Measurements from ENCODE around the gene GJD3. TPM values are rescaled to one million over a fixed set of nuclear protein-coding genes. Genes with fewer than 3 reads are reported as not detected.

GJD3 gene
- total RNA-seq, 4 donors from 2014 or later: 1.6 to 3.4 (median 1.7) TPM

GRCh38 chr17:40327244-40327729 lies 37.2 kb downstream of the GJD3 start:
- peak overlapping the region in 2 of 3 donors; percentile 93 to 96 for H3K27ac ChIP-seq
- no peaks in the 10 kb centered on the region for H3K27me3 ChIP-seq
- no peak overlapping the region for H3K4me3 ChIP-seq (replicated peaks in 1 of 3)
- WGBS, 2 donors: 81 to 89% methylated on average over 3 to 4 of the region's 4 CpGs
- no peaks in the 10 kb centered on the region for H3K36me3 ChIP-seq
- no peaks in the 10 kb centered on the region for H3K9me3 ChIP-seq
- intact Hi-C loops (cut with DNase I): no loop called here
- no peak for DNase-seq
- TF ChIP-seq POLR2A (IDR thresholded peaks at IDR 0.05): no peak
- TF ChIP-seq, protein P1, sequence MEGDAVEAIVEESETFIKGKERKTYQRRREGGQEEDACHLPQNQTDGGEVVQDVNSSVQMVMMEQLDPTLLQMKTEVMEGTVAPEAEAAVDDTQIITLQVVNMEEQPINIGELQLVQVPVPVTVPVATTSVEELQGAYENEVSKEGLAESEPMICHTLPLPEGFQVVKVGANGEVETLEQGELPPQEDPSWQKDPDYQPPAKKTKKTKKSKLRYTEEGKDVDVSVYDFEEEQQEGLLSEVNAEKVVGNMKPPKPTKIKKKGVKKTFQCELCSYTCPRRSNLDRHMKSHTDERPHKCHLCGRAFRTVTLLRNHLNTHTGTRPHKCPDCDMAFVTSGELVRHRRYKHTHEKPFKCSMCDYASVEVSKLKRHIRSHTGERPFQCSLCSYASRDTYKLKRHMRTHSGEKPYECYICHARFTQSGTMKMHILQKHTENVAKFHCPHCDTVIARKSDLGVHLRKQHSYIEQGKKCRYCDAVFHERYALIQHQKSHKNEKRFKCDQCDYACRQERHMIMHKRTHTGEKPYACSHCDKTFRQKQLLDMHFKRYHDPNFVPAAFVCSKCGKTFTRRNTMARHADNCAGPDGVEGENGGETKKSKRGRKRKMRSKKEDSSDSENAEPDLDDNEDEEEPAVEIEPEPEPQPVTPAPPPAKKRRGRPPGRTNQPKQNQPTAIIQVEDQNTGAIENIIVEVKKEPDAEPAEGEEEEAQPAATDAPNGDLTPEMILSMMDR (IDR thresholded peaks at IDR 0.05): no peak
- peaks cover 87 to 100% of the 10 kb centered on the region in 2 donors for H3K4me1 ChIP-seq

DNA sequence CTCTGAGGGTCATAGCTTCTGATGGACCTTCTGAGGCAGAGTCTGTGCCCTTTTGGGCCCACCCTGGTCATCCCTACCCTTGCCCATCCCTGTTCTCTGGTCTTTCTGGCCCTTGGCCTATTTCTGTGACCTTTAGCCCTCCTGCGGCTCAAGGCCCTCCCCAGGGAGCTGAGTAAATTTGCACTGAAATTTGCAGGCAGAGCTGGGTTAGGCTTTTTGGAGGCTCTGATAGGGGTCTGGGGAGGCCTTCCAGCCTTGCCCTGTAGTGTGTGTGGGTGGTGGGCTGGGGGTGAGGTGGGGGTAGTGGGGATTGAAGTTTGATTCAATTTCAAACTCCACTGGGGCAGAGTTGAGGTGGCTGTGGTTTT lies 37.7 kb downstream of the GJD3 start:
- Histone ChIP-seq H3K27ac (peak overlapping the region in 2 of 3 donors; percentile 93 to 96), H3K9me3 (no peaks in the 10 kb centered on the region), H3K4me1 (peaks cover 87 to 100% of the 10 kb centered on the region in 2 donors), H3K36me3 (no peaks in the 10 kb centered on the region), H3K27me3 (no peaks in the 10 kb centered on the region), H3K4me3 (replicated peaks in 1 of 3) (no peak overlapping the region)
- WGBS, 2 donors: 38 to 67% methylated on average over 1 of the region's 1 CpG
- DNase-seq: no peak
- TF ChIP-seq POLR2A (IDR thresholded peaks at IDR 0.05): no peak
- TF ChIP-seq, protein P1 (IDR thresholded peaks at IDR 0.05): no peak
- intact Hi-C loops (cut with DNase I): no loop called here

DNA sequence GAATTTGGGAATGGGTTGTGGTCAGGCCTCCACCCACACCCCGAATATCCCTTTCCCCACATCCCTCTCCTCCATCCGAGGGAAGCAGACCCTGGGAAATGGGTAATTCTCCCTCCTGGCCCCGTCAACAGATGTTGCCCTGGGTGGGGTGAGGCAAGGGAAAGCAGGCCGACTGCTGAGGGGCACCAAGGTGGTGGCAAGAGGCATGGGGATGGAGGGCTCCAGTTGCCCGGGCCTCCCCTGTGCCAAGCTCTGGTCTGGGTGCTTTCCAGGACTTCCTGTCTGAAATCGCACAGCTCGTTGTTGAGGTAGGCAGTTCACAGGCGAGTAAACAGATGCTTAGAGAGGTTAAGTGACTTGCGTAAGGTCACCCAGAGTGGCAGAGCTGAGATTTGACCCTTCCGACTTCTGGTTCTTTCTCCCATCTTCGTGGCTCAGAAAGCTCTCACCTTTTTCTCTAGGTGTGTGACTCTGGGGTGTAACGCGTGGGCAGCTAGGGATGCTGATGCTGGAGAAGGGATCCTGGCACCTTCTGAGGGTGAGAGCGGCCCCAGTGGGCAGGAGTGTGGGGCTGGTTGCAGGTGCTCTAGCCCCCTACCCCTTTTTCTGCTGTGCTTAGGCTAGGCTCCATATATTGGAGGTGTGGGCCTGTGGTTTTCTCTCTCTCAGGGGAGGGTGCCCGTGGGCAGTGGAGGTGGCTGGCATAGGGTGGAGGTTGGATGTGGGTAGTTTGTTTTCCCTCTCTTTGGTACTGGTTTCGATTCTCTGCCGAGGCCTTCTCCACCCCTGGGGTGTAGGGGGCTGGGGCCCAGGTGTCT lies 38.3 kb downstream of the GJD3 start:
- Histone ChIP-seq H3K27ac (peak overlapping the region; percentile 47 to 96 (median 93)), H3K9me3 (no peaks in the 10 kb centered on the region), H3K27me3 (no peaks in the 10 kb centered on the region), H3K4me3 (replicated peaks in 1 of 3) (no peak overlapping the region), H3K36me3 (no peaks in the 10 kb centered on the region), H3K4me1 (peaks cover 87 to 100% of the 10 kb centered on the region in 2 donors)
- intact Hi-C loops (cut with DNase I): no loop called here
- TF ChIP-seq POLR2A (IDR thresholded peaks at IDR 0.05): no peak
- TF ChIP-seq, protein P1 (IDR thresholded peaks at IDR 0.05): no peak
- WGBS, 2 donors: 55 to 63% methylated on average over 17 of the region's 17 CpGs
- DNase-seq: no peak

GRCh38 chr17:40325156-40326013 lies 39.2 kb downstream of the GJD3 start:
- no peak overlapping the region for H3K4me3 ChIP-seq (replicated peaks in 1 of 3)
- intact Hi-C loops (cut with DNase I): no loop called here
- whole genome bisulfite sequencing, 2 donors: 83 to 87% methylated on average over 13 of the region's 13 CpGs
- TF ChIP-seq POLR2A (IDR thresholded peaks at IDR 0.05): no peak
- TF ChIP-seq, protein P1 (IDR thresholded peaks at IDR 0.05): no peak
- no peaks in the 10 kb centered on the region for H3K36me3 ChIP-seq
- DNase-seq: no peak
- no peaks in the 10 kb centered on the region for H3K9me3 ChIP-seq
- no peaks in the 10 kb centered on the region for H3K27me3 ChIP-seq
- H3K4me1 ChIP-seq: peaks cover 87 to 100% of the 10 kb centered on the region in 2 donors
- H3K27ac ChIP-seq: peak overlapping the region; percentile 47 to 96 (median 93)

Data from thyroid gland (tissue), 4 donors.